AG04450 (cell line): Measurements from ENCODE around the gene IPO13. TPM values are rescaled to one million over a fixed set of nuclear protein-coding genes. Genes with fewer than 3 reads are reported as not detected.

Source experiments
- CTCF ChIA-PET: fragments of 300-600, 350-600 bp; formaldehyde crosslinking; extraction: SDS; loops from one replicate; lab custom pipeline; 2022; ENCODE audit warnings: antibody characterized with exemption, inconsistent platforms; lab: Charles Lee
- POLR2A ChIA-PET: fragments of 350-600 bp; formaldehyde crosslinking; extraction: SDS; loops from one replicate; lab custom pipeline; 2021; ENCODE audit warnings: antibody characterized with exemption, inconsistent platforms; lab: Yijun Ruan, JAX
- DNase-seq: peaks from one replicate; pipeline ENCODE4 v3.0.0-alpha.2; 2011; ENCODE audit warnings: low read depth, low spot score
- H3K27ac ChIP-seq: one replicate; pipeline ENCODE4 v1.5.1; 2012; ENCODE audit warnings: low read depth, low read length, control low read depth
- H3K27me3 ChIP-seq: one replicate; pipeline ENCODE4 v1.6.0; 2012; ENCODE audit warnings: low read length; ENCODE audit not compliant: control insufficient read depth, insufficient read depth
- H3K4me3 ChIP-seq: 2 replicates; pipeline ENCODE4 v1.5.1; 2011; ENCODE audit warnings: mild to moderate bottlenecking, low read depth, low read length, control low read depth
- H3K9me3 ChIP-seq: 2 replicates; pipeline ENCODE4 v1.5.1; 2012; ENCODE audit warnings: low read length; ENCODE audit not compliant: control insufficient read depth, insufficient read depth
- polyA plus RNA-seq: library from polyadenylated mRNA; depleted of rRNA; stranded (reverse); fragments of >200 nt; gene quantifications from 2 replicates; pipeline ENCODE4 v1.2.3, GENCODE V29; 2011
- TF ChIP-seq, protein P1 (sequence below): IDR thresholded peaks from 2 replicates; pipeline ENCODE4 v1.5.1; 2011; ENCODE audit warnings: low read depth, low read length, control low read depth, inconsistent platforms

Gene IPO13
- polyA plus RNA-seq, 1 experiment: 11.2 TPM

- Histone ChIP-seq H3K9me3 (no peaks in the 10 kb centered on the region), H3K4me3 (no peak overlapping the region), H3K27me3 (no peaks in the 10 kb centered on the region), H3K27ac (no peak overlapping the region)
- DNase-seq: no peak
- TF ChIP-seq, protein P1, sequence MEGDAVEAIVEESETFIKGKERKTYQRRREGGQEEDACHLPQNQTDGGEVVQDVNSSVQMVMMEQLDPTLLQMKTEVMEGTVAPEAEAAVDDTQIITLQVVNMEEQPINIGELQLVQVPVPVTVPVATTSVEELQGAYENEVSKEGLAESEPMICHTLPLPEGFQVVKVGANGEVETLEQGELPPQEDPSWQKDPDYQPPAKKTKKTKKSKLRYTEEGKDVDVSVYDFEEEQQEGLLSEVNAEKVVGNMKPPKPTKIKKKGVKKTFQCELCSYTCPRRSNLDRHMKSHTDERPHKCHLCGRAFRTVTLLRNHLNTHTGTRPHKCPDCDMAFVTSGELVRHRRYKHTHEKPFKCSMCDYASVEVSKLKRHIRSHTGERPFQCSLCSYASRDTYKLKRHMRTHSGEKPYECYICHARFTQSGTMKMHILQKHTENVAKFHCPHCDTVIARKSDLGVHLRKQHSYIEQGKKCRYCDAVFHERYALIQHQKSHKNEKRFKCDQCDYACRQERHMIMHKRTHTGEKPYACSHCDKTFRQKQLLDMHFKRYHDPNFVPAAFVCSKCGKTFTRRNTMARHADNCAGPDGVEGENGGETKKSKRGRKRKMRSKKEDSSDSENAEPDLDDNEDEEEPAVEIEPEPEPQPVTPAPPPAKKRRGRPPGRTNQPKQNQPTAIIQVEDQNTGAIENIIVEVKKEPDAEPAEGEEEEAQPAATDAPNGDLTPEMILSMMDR: no peak
- CTCF ChIA-PET: no interaction called here
- POLR2A ChIA-PET: no interaction called here
Observed at GRCh38 chr1:43902058-43902831, 44.5 kb upstream of the IPO13 start.

- no peak for DNase-seq
- Histone ChIP-seq H3K27me3 (no peaks in the 10 kb centered on the region), H3K4me3 (no peak overlapping the region), H3K9me3 (no peaks in the 10 kb centered on the region), H3K27ac (no peak overlapping the region)
- POLR2A ChIA-PET: no interaction called here
- CTCF ChIA-PET: no interaction called here
- TF ChIP-seq, protein P1: no peak
Observed at GRCh38 chr1:43904660-43905551, 41.8 kb upstream of the IPO13 start.

DNA sequence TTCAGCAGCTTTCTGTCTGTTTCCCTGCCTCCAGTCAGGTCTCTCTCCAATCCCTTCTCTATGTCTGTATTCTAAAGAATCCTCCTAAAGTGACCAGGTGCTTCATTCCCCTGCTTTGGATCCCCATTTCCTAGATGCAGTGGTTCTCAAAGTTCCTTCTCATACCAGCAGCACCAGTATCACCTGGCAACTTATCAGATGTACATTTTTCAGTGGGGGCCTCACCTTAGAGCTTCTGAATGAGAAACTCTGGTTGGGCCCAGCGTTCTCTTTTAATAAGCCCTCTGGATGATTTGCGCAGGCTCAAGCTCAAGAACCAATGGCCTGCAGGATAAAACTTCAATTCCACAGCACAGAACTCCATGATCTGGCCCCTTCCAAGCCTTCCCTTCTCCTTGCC, 38.5 kb upstream of the IPO13 start:
- Histone ChIP-seq H3K27ac (no peak overlapping the region), H3K9me3 (no peaks in the 10 kb centered on the region), H3K4me3 (no peak overlapping the region), H3K27me3 (no peaks in the 10 kb centered on the region)
- no peak for DNase-seq
- ChIA-PET POLR2A (no interaction called here), CTCF (no interaction called here)
- TF ChIP-seq, protein P1: no peak

- Histone ChIP-seq H3K27me3 (no peaks in the 10 kb centered on the region), H3K27ac (no peak overlapping the region), H3K9me3 (no peaks in the 10 kb centered on the region), H3K4me3 (no peak overlapping the region)
- TF ChIP-seq, protein P1: no peak
- DNase-seq: no peak
- CTCF ChIA-PET: no interaction called here
- POLR2A ChIA-PET: no interaction called here
Observed at GRCh38 chr1:43908858-43909257, 37.9 kb upstream of the IPO13 start.

DNA sequence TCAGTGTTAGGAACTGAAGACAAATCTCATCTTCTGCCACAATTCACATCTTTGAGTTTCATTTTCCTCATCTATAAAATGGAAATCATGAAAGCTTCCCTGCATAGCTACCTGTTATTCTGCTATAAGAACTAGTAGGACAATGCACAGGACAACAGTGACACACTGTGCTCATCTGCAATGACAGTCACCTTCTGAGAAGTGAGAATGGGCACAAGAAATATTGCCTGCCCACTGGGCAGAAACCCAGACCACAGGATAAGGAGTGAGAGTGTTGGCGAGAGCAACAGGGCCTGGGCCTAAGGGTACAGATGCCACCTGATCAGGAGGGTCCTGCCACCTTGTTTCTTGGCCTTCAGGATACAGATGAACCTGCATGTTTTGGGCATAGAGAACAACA, 36.4 kb upstream of the IPO13 start:
- Histone ChIP-seq H3K27me3 (no peaks in the 10 kb centered on the region), H3K27ac (no peak overlapping the region), H3K4me3 (no peak overlapping the region), H3K9me3 (no peaks in the 10 kb centered on the region)
- POLR2A ChIA-PET: no interaction called here
- no peak for DNase-seq
- CTCF ChIA-PET: interaction anchor here (1.1 to 5.2 kb wide), 2 partner anchors 24 to 147 kb away, joined by 3 to 29 read pairs; no protein-coding TSS in a partner anchor
- TF ChIP-seq, protein P1: no peak
